HepG2 (cell line): ENCODE measurements around the gene ERMARD. TPM values are rescaled to one million over a fixed set of nuclear protein-coding genes. Genes with fewer than 3 reads are reported as not detected.
A peak's percentile ranks its signal among the peaks of the same experiment; 100 is the strongest.

ENCODE experiments used
- ARNTL ChIP-seq: sonication (generic); formaldehyde crosslinking; IDR thresholded peaks from 2 replicates; pipeline ENCODE4 v1.4.0; 2020; ENCODE audit warnings: mild to moderate bottlenecking, missing genetic modification reagents
- CC2D1A ChIP-seq: sonication (generic); formaldehyde crosslinking; IDR thresholded peaks from 2 replicates; pipeline ENCODE4 v1.8.1; 2023; ENCODE audit warnings: mild to moderate bottlenecking, missing genetic modification reagents
- CEBPB ChIP-seq: IDR thresholded peaks from 2 replicates; pipeline ENCODE4 v1.6.1; 2011; ENCODE audit warnings: low read depth, low read length, improper control_type of control experiment, borderline replicate concordance
- DNMT3B ChIP-seq: conservative IDR thresholded peaks from 2 replicates; pipeline ENCODE4 v1.6.1; 2016; ENCODE audit warnings: missing biosample characterization, control low read depth
- FOXA3 ChIP-seq: IDR thresholded peaks from 2 replicates; pipeline ENCODE4 v1.6.1; 2016; ENCODE audit warnings: missing genetic modification reagents, missing compliant biosample characterization
- HMG20A ChIP-seq: IDR thresholded peaks from 2 replicates; pipeline ENCODE4 v1.6.1; 2016; ENCODE audit warnings: borderline replicate concordance
- HNRNPL ChIP-seq: fragments of 200-400 bp; formaldehyde crosslinking; IDR thresholded peaks from 2 replicates; pipeline ENCODE4 v1.6.1; 2017; ENCODE audit warnings: mild to moderate bottlenecking, low read depth, low read length
- IKZF1 ChIP-seq: fragments of 450-650 bp; IDR thresholded peaks from 2 replicates; pipeline ENCODE4 v1.7.1; 2016
- JUN ChIP-seq: sonication (generic); formaldehyde crosslinking; IDR thresholded peaks from 2 replicates; pipeline ENCODE4 v1.4.0; 2020; ENCODE audit warnings: mild to moderate bottlenecking, missing genetic modification reagents
- NFYC ChIP-seq: IDR thresholded peaks from 2 replicates; pipeline ENCODE4 v1.6.1; 2016; ENCODE audit warnings: missing genetic modification reagents, missing compliant biosample characterization
- PTBP1 ChIP-seq: fragments of 200-400 bp; formaldehyde crosslinking; IDR thresholded peaks from 2 replicates; pipeline ENCODE4 v1.6.1; 2018; ENCODE audit warnings: low read length, low read depth; ENCODE audit not compliant: poor library complexity, severe bottlenecking
- SALL2 ChIP-seq: sonication (generic); formaldehyde crosslinking; IDR thresholded peaks from 2 replicates; pipeline ENCODE4 v1.8.1; 2023; ENCODE audit warnings: mild to moderate bottlenecking, missing genetic modification reagents, inconsistent platforms
- SNAI1 ChIP-seq: sonication (generic); formaldehyde crosslinking; IDR thresholded peaks from 2 replicates; pipeline ENCODE4 v1.5.0; 2020; ENCODE audit warnings: mild to moderate bottlenecking, missing genetic modification reagents, borderline replicate concordance
- SOX13 ChIP-seq, 3 experiments: fragments of 450-650 bp in 1 of 3; sonication (generic) in 1 of 3; formaldehyde crosslinking in 1 of 3; IDR thresholded peaks in 2 of 3; conservative IDR thresholded peaks in 1 of 3; 2 replicates each; pipeline versions ENCODE4 v1.5.0 to v1.6.1; 2016 to 2020; ENCODE audit warnings: antibody characterized with exemption in 1 of 3, mild to moderate bottlenecking in 1 of 3, missing compliant biosample characterization in 1 of 3, missing genetic modification reagents in 1 of 3, moderate library complexity in 1 of 3
- ZBTB8A ChIP-seq: sonication (generic); formaldehyde crosslinking; IDR thresholded peaks from 2 replicates; pipeline ENCODE4 v1.4.0; 2020; ENCODE audit warnings: mild to moderate bottlenecking, low read depth, missing genetic modification reagents, borderline replicate concordance
- ZNF121 ChIP-seq: sonication (generic); formaldehyde crosslinking; IDR thresholded peaks from 2 replicates; pipeline ENCODE4 v1.5.0; 2020; ENCODE audit warnings: mild to moderate bottlenecking, missing genetic modification reagents
- ZNF326 ChIP-seq: sonication (generic); formaldehyde crosslinking; IDR thresholded peaks from 2 replicates; pipeline ENCODE4 v1.4.0; 2020; ENCODE audit warnings: missing genetic modification reagents, borderline replicate concordance
- ZNF33A ChIP-seq: sonication (generic); formaldehyde crosslinking; IDR thresholded peaks from 2 replicates; pipeline ENCODE4 v1.5.1; 2020; ENCODE audit warnings: missing genetic modification reagents, mild to moderate bottlenecking, moderate library complexity, borderline replicate concordance
- ZNF543 ChIP-seq: sonication (generic); formaldehyde crosslinking; IDR thresholded peaks from 2 replicates; pipeline ENCODE4 v1.4.0; 2020; ENCODE audit warnings: mild to moderate bottlenecking, missing genetic modification reagents
- ZNF703 ChIP-seq: sonication (generic); formaldehyde crosslinking; IDR thresholded peaks from 2 replicates; pipeline ENCODE4 v1.5.1; 2020; ENCODE audit warnings: missing genetic modification reagents, mild to moderate bottlenecking, moderate library complexity, borderline replicate concordance
- ZNF782 ChIP-seq: sonication (generic); formaldehyde crosslinking; IDR thresholded peaks from 2 replicates; pipeline ENCODE4 v1.4.0; 2020; ENCODE audit warnings: missing genetic modification reagents, mild to moderate bottlenecking, borderline replicate concordance
- ZSCAN22 ChIP-seq: sonication (generic); formaldehyde crosslinking; IDR thresholded peaks from 2 replicates; pipeline ENCODE4 v1.4.0; 2020; ENCODE audit warnings: mild to moderate bottlenecking, missing genetic modification reagents
- polyA plus RNA-seq, 8 experiments: library from polyadenylated mRNA; depleted of rRNA in 3 of 8; stranded (reverse) in 7 of 8; unstranded in 1 of 8; fragments of >200 nt; fragmentation: Illumina TruSeq in 4 of 8; extraction: Trizol in 4 of 8; gene quantifications; 2 replicates each; pipeline versions ENCODE4 v1.2.1 to v1.2.3, GENCODE V29; 2011 to 2016; ENCODE audit warnings: low read depth in 4 of 8, missing spikeins in 1 of 8, mixed read lengths in 1 of 8; ENCODE audit not compliant: insufficient read depth in 1 of 8
- total RNA-seq, 5 experiments: library from RNA; depleted of rRNA; stranded (reverse); fragments of >200 nt; fragmentation: Illumina TruSeq; extraction: Trizol; gene quantifications; 2 replicates each; pipeline ENCODE4 v1.2.3, GENCODE V29; 2016; ENCODE audit warnings: low read depth in 1 of 5
- TF ChIP-seq, protein P1 (sequence below): IDR thresholded peaks from 2 replicates; pipeline ENCODE4 v1.4.0; 2020; ENCODE audit warnings: mild to moderate bottlenecking, missing genetic modification reagents
- TF ChIP-seq, protein P2 (sequence below): sonication (generic); formaldehyde crosslinking; IDR thresholded peaks from 2 replicates; pipeline ENCODE4 v1.4.0; 2020; ENCODE audit warnings: mild to moderate bottlenecking, low read depth, missing genetic modification reagents
- TF ChIP-seq, protein P3 (sequence below): IDR thresholded peaks from 2 replicates; pipeline ENCODE4 v1.6.1; 2016; ENCODE audit warnings: low read depth

ERMARD gene
- total and polyA plus RNA-seq, 2 of the 13 experiments (the other 11 are each of a cell fraction or from before 2014, with no cell fraction given), result 8.8 to 10.7 TPM

DNA sequence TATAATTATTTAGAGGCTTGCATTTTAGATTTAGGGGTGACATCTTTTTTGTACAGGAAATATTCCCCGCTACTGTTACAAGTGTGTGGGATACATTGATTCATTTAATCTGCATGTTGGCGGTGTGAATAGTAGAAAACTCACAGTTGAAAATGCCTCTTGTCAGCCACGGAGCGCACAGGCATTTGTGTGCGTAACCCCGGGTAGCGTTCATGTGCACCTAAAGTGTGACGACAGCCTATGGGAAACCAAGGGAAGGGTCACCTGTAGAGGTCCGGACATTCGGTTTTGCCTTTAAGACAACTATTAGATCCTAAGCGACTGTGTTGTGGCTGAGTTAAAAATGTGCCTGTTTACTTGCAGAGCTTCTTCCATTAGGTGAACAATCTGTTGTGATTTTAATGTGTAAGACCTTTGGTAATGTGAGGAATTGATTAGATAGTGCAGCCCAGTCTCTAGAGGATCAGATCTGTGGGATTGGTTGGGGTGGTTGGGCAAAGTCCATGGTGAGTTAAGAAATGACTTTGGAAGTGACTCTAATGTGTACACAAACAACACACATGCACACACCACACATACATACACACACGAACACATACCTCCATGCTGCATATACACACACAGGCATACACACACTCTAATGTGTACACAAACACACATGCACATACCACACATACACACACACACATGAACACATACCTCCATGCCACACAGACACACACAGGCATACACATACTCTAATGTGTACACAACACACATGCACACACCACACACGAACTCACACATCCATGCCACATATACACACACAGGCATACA is 15.7 kb downstream of the ERMARD start (continued):
- TF ChIP-seq, protein P1, sequence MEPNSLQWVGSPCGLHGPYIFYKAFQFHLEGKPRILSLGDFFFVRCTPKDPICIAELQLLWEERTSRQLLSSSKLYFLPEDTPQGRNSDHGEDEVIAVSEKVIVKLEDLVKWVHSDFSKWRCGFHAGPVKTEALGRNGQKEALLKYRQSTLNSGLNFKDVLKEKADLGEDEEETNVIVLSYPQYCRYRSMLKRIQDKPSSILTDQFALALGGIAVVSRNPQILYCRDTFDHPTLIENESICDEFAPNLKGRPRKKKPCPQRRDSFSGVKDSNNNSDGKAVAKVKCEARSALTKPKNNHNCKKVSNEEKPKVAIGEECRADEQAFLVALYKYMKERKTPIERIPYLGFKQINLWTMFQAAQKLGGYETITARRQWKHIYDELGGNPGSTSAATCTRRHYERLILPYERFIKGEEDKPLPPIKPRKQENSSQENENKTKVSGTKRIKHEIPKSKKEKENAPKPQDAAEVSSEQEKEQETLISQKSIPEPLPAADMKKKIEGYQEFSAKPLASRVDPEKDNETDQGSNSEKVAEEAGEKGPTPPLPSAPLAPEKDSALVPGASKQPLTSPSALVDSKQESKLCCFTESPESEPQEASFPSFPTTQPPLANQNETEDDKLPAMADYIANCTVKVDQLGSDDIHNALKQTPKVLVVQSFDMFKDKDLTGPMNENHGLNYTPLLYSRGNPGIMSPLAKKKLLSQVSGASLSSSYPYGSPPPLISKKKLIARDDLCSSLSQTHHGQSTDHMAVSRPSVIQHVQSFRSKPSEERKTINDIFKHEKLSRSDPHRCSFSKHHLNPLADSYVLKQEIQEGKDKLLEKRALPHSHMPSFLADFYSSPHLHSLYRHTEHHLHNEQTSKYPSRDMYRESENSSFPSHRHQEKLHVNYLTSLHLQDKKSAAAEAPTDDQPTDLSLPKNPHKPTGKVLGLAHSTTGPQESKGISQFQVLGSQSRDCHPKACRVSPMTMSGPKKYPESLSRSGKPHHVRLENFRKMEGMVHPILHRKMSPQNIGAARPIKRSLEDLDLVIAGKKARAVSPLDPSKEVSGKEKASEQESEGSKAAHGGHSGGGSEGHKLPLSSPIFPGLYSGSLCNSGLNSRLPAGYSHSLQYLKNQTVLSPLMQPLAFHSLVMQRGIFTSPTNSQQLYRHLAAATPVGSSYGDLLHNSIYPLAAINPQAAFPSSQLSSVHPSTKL (CRISPR knock-in tag), result 0 out of 2 replicates have a peak, but pooled peaks have one; percentile 30
- no peak for TF ChIP-seq ZSCAN22 (CRISPR knock-in tag)
- TF ChIP-seq CEBPB, result peak; percentile 63; the same call in 1 of the 2 replicates
- no peak for TF ChIP-seq ARNTL (CRISPR knock-in tag)
- TF ChIP-seq IKZF1, result 0 out of 2 replicates have a peak, but pooled peaks have one; percentile 12
- no peak for TF ChIP-seq ZBTB8A
- no peak for TF ChIP-seq DNMT3B
- TF ChIP-seq HMG20A, result no peak
- TF ChIP-seq, protein P2, sequence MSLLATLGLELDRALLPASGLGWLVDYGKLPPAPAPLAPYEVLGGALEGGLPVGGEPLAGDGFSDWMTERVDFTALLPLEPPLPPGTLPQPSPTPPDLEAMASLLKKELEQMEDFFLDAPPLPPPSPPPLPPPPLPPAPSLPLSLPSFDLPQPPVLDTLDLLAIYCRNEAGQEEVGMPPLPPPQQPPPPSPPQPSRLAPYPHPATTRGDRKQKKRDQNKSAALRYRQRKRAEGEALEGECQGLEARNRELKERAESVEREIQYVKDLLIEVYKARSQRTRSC (CRISPR knock-in tag), result no peak
- no peak for TF ChIP-seq ZNF703 (CRISPR knock-in tag)
- TF ChIP-seq ZNF543 (CRISPR knock-in tag), result no peak
- TF ChIP-seq HNRNPL, result no peak
- TF ChIP-seq ZNF121 (CRISPR knock-in tag), result no peak
- no peak for TF ChIP-seq JUN (CRISPR knock-in tag)
- TF ChIP-seq, protein P3, sequence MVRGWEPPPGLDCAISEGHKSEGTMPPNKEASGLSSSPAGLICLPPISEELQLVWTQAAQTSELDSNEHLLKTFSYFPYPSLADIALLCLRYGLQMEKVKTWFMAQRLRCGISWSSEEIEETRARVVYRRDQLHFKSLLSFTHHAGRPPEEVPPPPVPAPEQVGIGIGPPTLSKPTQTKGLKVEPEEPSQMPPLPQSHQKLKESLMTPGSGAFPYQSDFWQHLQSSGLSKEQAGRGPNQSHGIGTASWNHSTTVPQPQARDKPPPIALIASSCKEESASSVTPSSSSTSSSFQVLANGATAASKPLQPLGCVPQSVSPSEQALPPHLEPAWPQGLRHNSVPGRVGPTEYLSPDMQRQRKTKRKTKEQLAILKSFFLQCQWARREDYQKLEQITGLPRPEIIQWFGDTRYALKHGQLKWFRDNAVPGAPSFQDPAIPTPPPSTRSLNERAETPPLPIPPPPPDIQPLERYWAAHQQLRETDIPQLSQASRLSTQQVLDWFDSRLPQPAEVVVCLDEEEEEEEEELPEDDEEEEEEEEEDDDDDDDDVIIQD (CRISPR knock-in tag), result no peak
- TF ChIP-seq SNAI1 (CRISPR knock-in tag), result no peak
- TF ChIP-seq ZNF33A (CRISPR knock-in tag), result no peak
- TF ChIP-seq CC2D1A (CRISPR knock-in tag), result no peak
- TF ChIP-seq SALL2, result no peak
- no peak for TF ChIP-seq NFYC (CRISPR knock-in tag)
- peak; percentile 42; the same call in 1 of the 2 replicates for TF ChIP-seq FOXA3 (CRISPR knock-in tag)
- no peak for TF ChIP-seq ZNF782 (CRISPR knock-in tag)
- TF ChIP-seq ZNF326, result no peak
- no peak for TF ChIP-seq SOX13 (IDR thresholded peaks at IDR 0.05)
- TF ChIP-seq SOX13 (CRISPR knock-in tag; conservative IDR thresholded peaks at IDR 0.05 in 1 of 2, IDR thresholded peaks at IDR 0.05 in 1 of 2), result no peak
- no peak for TF ChIP-seq PTBP1
